Hepatocyte (in vitro differentiated cells): Measurements from ENCODE around the gene KCNJ14. TPM values are rescaled to one million over a fixed set of nuclear protein-coding genes. Genes with fewer than 3 reads are reported as not detected.

ENCODE experiments used
- DNase-seq: peaks from one replicate; pipeline ENCODE4 v3.0.0-alpha.2; 2016; ENCODE audit warnings: low spot score
- H2AFZ ChIP-seq: fragments of 200-600 bp; sonication (generic); 2 replicates; pipeline ENCODE4 v1.6.0; 2016; ENCODE audit warnings: antibody characterized with exemption, mild to moderate bottlenecking
- H3K27ac ChIP-seq: fragments of 200-600 bp; sonication (generic); 2 replicates; pipeline ENCODE4 v1.5.1; 2016; ENCODE audit warnings: mild to moderate bottlenecking
- H3K27me3 ChIP-seq: fragments of 200-600 bp; sonication (generic); 2 replicates; pipeline ENCODE4 v1.6.1; 2016
- H3K36me3 ChIP-seq: fragments of 200-600 bp; sonication (generic); replicated peaks from 2 replicates; pipeline ENCODE4 v1.5.1; 2016; ENCODE audit warnings: low read depth; ENCODE audit not compliant: insufficient read depth
- H3K4me1 ChIP-seq: fragments of 200-600 bp; sonication (generic); 2 replicates; pipeline ENCODE4 v1.5.1; 2016; ENCODE audit warnings: mild to moderate bottlenecking, moderate library complexity; ENCODE audit not compliant: insufficient read depth
- H3K4me2 ChIP-seq: fragments of 200-600 bp; sonication (generic); 2 replicates; pipeline ENCODE4 v1.6.0; 2016
- H3K4me3 ChIP-seq: fragments of 200-600 bp; sonication (generic); 2 replicates; pipeline ENCODE4 v1.5.1; 2016; ENCODE audit warnings: mild to moderate bottlenecking
- H3K79me2 ChIP-seq: fragments of 200-600 bp; sonication (generic); 2 replicates; pipeline ENCODE4 v1.6.0; 2017; ENCODE audit warnings: mild to moderate bottlenecking
- H3K9me2 ChIP-seq: fragments of 200-600 bp; sonication (generic); replicated peaks from 2 replicates; pipeline ENCODE4 v1.6.0; 2017; ENCODE audit warnings: mild to moderate bottlenecking; ENCODE audit not compliant: insufficient read depth
- H3K9me3 ChIP-seq: fragments of 200-600 bp; sonication (generic); 2 replicates; pipeline ENCODE4 v1.5.1; 2016; ENCODE audit warnings: low read depth, mild to moderate bottlenecking
- H4K20me1 ChIP-seq: fragments of 200-600 bp; sonication (generic); 2 replicates; pipeline ENCODE4 v1.6.0; 2016; ENCODE audit warnings: mild to moderate bottlenecking; ENCODE audit not compliant: insufficient read depth, poor library complexity, severe bottlenecking
- CTCF ChIP-seq: fragments of 200-600 bp; sonication (generic); IDR thresholded peaks from 2 replicates; pipeline ENCODE4 v1.5.1; 2016; ENCODE audit warnings: antibody characterized with exemption, mild to moderate bottlenecking; ENCODE audit not compliant: poor library complexity
- EZH2 ChIP-seq: fragments of 200-600 bp; sonication (generic); IDR thresholded peaks from 2 replicates; pipeline ENCODE4 v1.6.1; 2016; ENCODE audit warnings: antibody characterized with exemption, mild to moderate bottlenecking, borderline replicate concordance
- EZH2phosphoT487 ChIP-seq: fragments of 200-600 bp; sonication (generic); IDR thresholded peaks from one replicate; pipeline ENCODE4 v1.6.1; 2018; ENCODE audit warnings: antibody characterized with exemption, mild to moderate bottlenecking, low read depth, moderate library complexity; ENCODE audit not compliant: unreplicated experiment, severe bottlenecking
- WGBS: methylation state at CpG from one replicate; pipeline ENCODE4 v1.1.6; 2016; ENCODE audit warnings: low lambda C conversion rate; ENCODE audit errors: missing lambda C conversion rate; 5-methylcytosine and 5-hydroxymethylcytosine counted together
- polyA plus RNA-seq: library from polyadenylated mRNA; unstranded; fragments of >200 nt; fragmentation: Nextera tagmentation; extraction: Ambion mirVana; gene quantifications from 2 replicates; pipeline ENCODE4 v1.2.1, GENCODE V29; 2016
- total RNA-seq: library from RNA; depleted of rRNA; stranded (reverse); fragments of >200 nt; gene quantifications from 2 replicates; pipeline ENCODE4 v1.2.3, GENCODE V29; 2014

Gene KCNJ14
- total and polyA plus RNA-seq, 2 experiments from 2014 or later, result 0.70 to 1.1 TPM

- Histone ChIP-seq H3K9me3 (no peaks in the 10 kb centered on the region), H3K4me2 (peak overlapping the region; percentile 87), H3K9me2 (no peaks in the 10 kb centered on the region), H3K36me3 (no peaks in the 10 kb centered on the region), H3K27ac (peak overlapping the region; percentile 40), H2AFZ (no peak overlapping the region), H3K27me3 (no peaks in the 10 kb centered on the region), H3K79me2 (peaks cover 3% of the 10 kb centered on the region), H4K20me1 (no peaks in the 10 kb centered on the region), H3K4me3 (peak overlapping the region; percentile 23), H3K4me1 (peaks cover 3% of the 10 kb centered on the region)
- DNase-seq, result no peak
- 60% methylated on average over 32 of the region's 32 CpGs for WGBS
- TF ChIP-seq EZH2 (no peak), CTCF (no peak)
These were observed 45.6 kb downstream of the KCNJ14 start for GRCh38 chr19:48500830-48501493.

GRCh38 chr19:48501494-48502349, 46.3 kb downstream of the KCNJ14 start:
- H3K4me2 ChIP-seq, result peak overlapping the region; percentile 87
- WGBS, result 7% methylated on average over 15 of the region's 20 CpGs

GRCh38 chr19:48502350-48503018, 47.1 kb downstream of the KCNJ14 start:
- WGBS, result 49% methylated on average over 15 of the region's 27 CpGs
- peak overlapping the region; percentile 77 for H3K4me2 ChIP-seq
- no peak overlapping the region for H2AFZ ChIP-seq
- no peak overlapping the region for H3K4me3 ChIP-seq
- H3K27ac ChIP-seq, result peak overlapping the region; percentile 84
- H3K79me2 ChIP-seq, result no peaks in the 10 kb centered on the region
- H3K4me1 ChIP-seq, result peaks cover 3% of the 10 kb centered on the region
- H3K27me3 ChIP-seq, result no peaks in the 10 kb centered on the region
- no peaks in the 10 kb centered on the region for H4K20me1 ChIP-seq
- TF ChIP-seq EZH2phosphoT487, result no peak
- no peak for TF ChIP-seq EZH2
- no peak for TF ChIP-seq CTCF
- no peaks in the 10 kb centered on the region for H3K9me2 ChIP-seq
- H3K36me3 ChIP-seq, result no peaks in the 10 kb centered on the region
- no peak for DNase-seq
- no peaks in the 10 kb centered on the region for H3K9me3 ChIP-seq

More at GRCh38 chr19:48501494-48502349, 46.3 kb downstream of the KCNJ14 start:
- Histone ChIP-seq H3K4me1 (peaks cover 3% of the 10 kb centered on the region), H3K9me2 (no peaks in the 10 kb centered on the region), H3K27ac (peak overlapping the region; percentile 40), H3K9me3 (no peaks in the 10 kb centered on the region), H3K4me3 (no peak overlapping the region), H2AFZ (no peak overlapping the region), H3K36me3 (no peaks in the 10 kb centered on the region), H3K27me3 (no peaks in the 10 kb centered on the region), H4K20me1 (no peaks in the 10 kb centered on the region), H3K79me2 (no peaks in the 10 kb centered on the region)
- DNase-seq, result peak; percentile 97
- TF ChIP-seq EZH2phosphoT487 (no peak), CTCF (no peak), EZH2 (no peak)
